ENCODE data around the gene RAB11B.
"Not testable (repeated sequence)": the region's sequence is repeated elsewhere in the genome, so short reads cannot be mapped to it uniquely, and the experiment has no call there.

Gene RAB11B

GRCh38 chr19:8370176-8371010 lies 19.8 kb upstream of the RAB11B start:
- DNase-seq (ENCODE audit: low spot score): no peak

- no peak for DNase-seq (ENCODE audit: low spot score)
Measured at GRCh38 chr19:8371011-8371804, 19.0 kb upstream of the RAB11B start.

- no peak for DNase-seq (ENCODE audit: low spot score)
Measured at GRCh38 chr19:8373867-8374813, 16.0 kb upstream of the RAB11B start.

- not testable (repeated sequence) for DNase-seq (ENCODE audit: low spot score)
Measured at GRCh38 chr19:8375766-8376165, 14.4 kb upstream of the RAB11B start.

- not testable (repeated sequence) for DNase-seq (ENCODE audit: low spot score)
Measured at GRCh38 chr19:8376373-8376974, 13.7 kb upstream of the RAB11B start.

- no peak for DNase-seq (ENCODE audit: low spot score)
Measured at GRCh38 chr19:8377598-8377997, 12.6 kb upstream of the RAB11B start.

- DNase-seq (ENCODE audit: low spot score): not testable (repeated sequence)
Measured at GRCh38 chr19:8379156-8379891, 10.8 kb upstream of the RAB11B start.

- DNase-seq (ENCODE audit: low spot score): not testable (repeated sequence)
Measured at GRCh38 chr19:8384569-8384968, 5.6 kb upstream of the RAB11B start.

- not testable (repeated sequence) for DNase-seq (ENCODE audit: low spot score)
Measured at GRCh38 chr19:8385103-8385502, 5.1 kb upstream of the RAB11B start.

GRCh38 chr19:8385566-8385965 lies 4.6 kb upstream of the RAB11B start:
- DNase-seq (ENCODE audit: low spot score): not testable (repeated sequence)

- not testable (repeated sequence) for DNase-seq (ENCODE audit: low spot score)
Measured at GRCh38 chr19:8386419-8386818, 3.7 kb upstream of the RAB11B start.

- no peak for DNase-seq (ENCODE audit: low spot score)
Measured at GRCh38 chr19:8386990-8387389, 3.2 kb upstream of the RAB11B start.

- no peak for DNase-seq (ENCODE audit: low spot score)
Measured at GRCh38 chr19:8387688-8388611, 2.2 kb upstream of the RAB11B start.

- no peak for DNase-seq (ENCODE audit: low spot score)
Measured at GRCh38 chr19:8388612-8388958, 1.6 kb upstream of the RAB11B start.

- DNase-seq (ENCODE audit: low spot score): peak; percentile 87
Measured at GRCh38 chr19:8390617-8390981, 439 bp downstream of the RAB11B start.

GRCh38 chr19:8391198-8392016 lies 1.2 kb downstream of the RAB11B start:
- DNase-seq (ENCODE audit: low spot score): no peak

GRCh38 chr19:8392017-8392591 lies 1.9 kb downstream of the RAB11B start:
- DNase-seq (ENCODE audit: low spot score): no peak

GRCh38 chr19:8393192-8393870 lies 3.2 kb downstream of the RAB11B start:
- DNase-seq (ENCODE audit: low spot score): no peak

Data from SW480 (cell line).